HUES64 (cell line): Measurements from ENCODE around the gene AHSG. TPM values are rescaled to one million over a fixed set of nuclear protein-coding genes. Genes with fewer than 3 reads are reported as not detected.
"Not testable (repeated sequence)": the region's sequence is repeated elsewhere in the genome, so short reads cannot be mapped to it uniquely, and the experiment has no call there.

Experiments used
- H3K27ac ChIP-seq: 2 replicates; pipeline ENCODE4 v1.7.0; 2013; ENCODE audit warnings: low read depth, low read length, inconsistent platforms
- H3K27me3 ChIP-seq: 2 replicates; pipeline ENCODE4 v1.6.1; 2013; ENCODE audit warnings: mild to moderate bottlenecking, low read length; ENCODE audit not compliant: insufficient read depth
- H3K36me3 ChIP-seq: 2 replicates; pipeline ENCODE4 v1.6.1; 2013; ENCODE audit warnings: mild to moderate bottlenecking, low read length; ENCODE audit not compliant: insufficient read depth
- H3K4me1 ChIP-seq: 2 replicates; pipeline ENCODE4 v1.6.1; 2013; ENCODE audit warnings: mild to moderate bottlenecking, low read length, moderate library complexity; ENCODE audit not compliant: insufficient read depth
- H3K4me3 ChIP-seq: 2 replicates; pipeline ENCODE4 v1.5.1; 2013; ENCODE audit warnings: mild to moderate bottlenecking, low read length, moderate library complexity
- H3K9ac ChIP-seq: 2 replicates; pipeline ENCODE4 v1.6.1; 2013; ENCODE audit warnings: mild to moderate bottlenecking, low read depth, low read length
- H3K9me3 ChIP-seq: 2 replicates; pipeline ENCODE4 v1.6.1; 2013; ENCODE audit warnings: low read depth, low read length; ENCODE audit not compliant: insufficient read depth
- WGBS: fragments of 150-250, 120-280 bp; methylation state at CpG from one replicate; pipeline ENCODE4 v1.1.7; 2013; ENCODE audit warnings: missing lambda C conversion rate; 5-methylcytosine and 5-hydroxymethylcytosine counted together
- polyA plus RNA-seq, 2 experiments: library from polyadenylated mRNA; stranded (reverse); fragments of 50-300 nt; gene quantifications; one replicate each; pipeline ENCODE4 v1.2.3, GENCODE V29; 2013

AHSG gene
- polyA plus RNA-seq (2013, experiment 1 of 2): 1.00 TPM
- polyA plus RNA-seq (2013, experiment 2 of 2): 3.1 TPM

- WGBS: 91% methylated on average over 7 of the region's 7 CpGs
- Histone ChIP-seq H3K27ac (no peak within 1 kb of the TSS), H3K27me3 (peaks cover 9% of the 10 kb centered on the region), H3K9ac (no peak within 1 kb of the TSS), H3K9me3 (no peaks in the 10 kb centered on the region), H3K4me3 (no peak within 1 kb of the TSS), H3K36me3 (no peaks in the 10 kb centered on the region), H3K4me1 (peaks cover 9% of the 10 kb centered on the region)
These were observed at the start of gene AHSG for GRCh38 chr3:186612721-186613636. TSS of gene AHSG (plus strand) at chr3:186613060. CDS start at chr3:186613142, 82 bp downstream.

- H3K4me1 ChIP-seq: 0 out of 2 replicates have a peak, but pooled peaks cover 8% of the 10 kb centered on the region
- no peaks in the 10 kb centered on the region for H3K9me3 ChIP-seq
- no peak overlapping the region for H3K9ac ChIP-seq
- no peaks in the 10 kb centered on the region for H3K27me3 ChIP-seq
- 0 out of 2 replicates have a peak, but pooled peaks cover 5% of the 10 kb centered on the region for H3K36me3 ChIP-seq
- H3K27ac ChIP-seq: no peak overlapping the region
- no peak overlapping the region for H3K4me3 ChIP-seq
These were observed 48.3 kb upstream of the AHSG start for GRCh38 chr3:186564586-186564985.

GRCh38 chr3:186566772-186567071 is 46.1 kb upstream of the AHSG start:
- Histone ChIP-seq H3K4me1 (0 out of 2 replicates have a peak, but pooled peaks cover 11% of the 10 kb centered on the region), H3K9ac (peak overlapping the region; percentile 88), H3K9me3 (no peaks in the 10 kb centered on the region)

GRCh38 chr3:186567072-186567921 is 45.6 kb upstream of the AHSG start, which contains the start of gene TBCCD1:
TSS of gene TBCCD1 (minus strand) at chr3:186567339. CDS start at chr3:186564329, 3,010 bp downstream.
- peak within 1 kb of the TSS; percentile 88 for H3K9ac ChIP-seq
- under 1% methylated on average over 66 of the region's 66 CpGs for WGBS
- no peaks in the 10 kb centered on the region for H3K9me3 ChIP-seq

More at GRCh38 chr3:186566772-186567071, 46.1 kb upstream of the AHSG start:
- WGBS: 1% methylated on average over 14 of the region's 14 CpGs
- no peaks in the 10 kb centered on the region for H3K27me3 ChIP-seq
- H3K36me3 ChIP-seq: 0 out of 2 replicates have a peak, but pooled peaks cover 5% of the 10 kb centered on the region
- H3K27ac ChIP-seq: peak overlapping the region; percentile 73
- peak overlapping the region; percentile 94 for H3K4me3 ChIP-seq

GRCh38 chr3:186569361-186569760 is 43.5 kb upstream of the AHSG start:
- Histone ChIP-seq H3K9ac (peak overlapping the region; percentile 82; the same call in 1 of the 2 replicates), H3K36me3 (peaks cover 24% of the 10 kb centered on the region), H3K4me1 (0 out of 2 replicates have a peak, but pooled peaks cover 13% of the 10 kb centered on the region), H3K4me3 (peak overlapping the region; percentile 90)
- not testable (repeated sequence) for H3K27ac ChIP-seq, H3K27me3 ChIP-seq, H3K9me3 ChIP-seq
- whole genome bisulfite sequencing: 87% methylated on average over 11 of the region's 11 CpGs

More at GRCh38 chr3:186567072-186567921, 45.6 kb upstream of the AHSG start, which contains the start of gene TBCCD1:
- Histone ChIP-seq H3K4me3 (peak within 1 kb of the TSS; percentile 94), H3K4me1 (0 out of 2 replicates have a peak, but pooled peaks cover 13% of the 10 kb centered on the region), H3K36me3 (peaks cover 9% of the 10 kb centered on the region; the same call in 1 of the 2 replicates), H3K27ac (peak within 1 kb of the TSS; percentile 73), H3K27me3 (no peaks in the 10 kb centered on the region)

- H3K4me1 ChIP-seq: 0 out of 2 replicates have a peak, but pooled peaks cover 13% of the 10 kb centered on the region
- H3K27ac ChIP-seq: peak overlapping the region; percentile 68
- H3K9ac ChIP-seq: peak overlapping the region; percentile 82
- H3K36me3 ChIP-seq: peaks cover 27% of the 10 kb centered on the region
- H3K9me3 ChIP-seq: no peaks in the 10 kb centered on the region
- 11% methylated on average over 7 of the region's 7 CpGs for WGBS
- peak overlapping the region; percentile 90 for H3K4me3 ChIP-seq
- no peaks in the 10 kb centered on the region for H3K27me3 ChIP-seq
These were observed 43.1 kb upstream of the AHSG start for GRCh38 chr3:186569779-186570095.

GRCh38 chr3:186570096-186570940 is 42.5 kb upstream of the AHSG start, which contains the start of gene DNAJB11:
TSS of gene DNAJB11 (plus strand) at chr3:186570720. CDS start at chr3:186570898, 178 bp downstream.
- Histone ChIP-seq H3K36me3 (peaks cover 33% of the 10 kb centered on the region), H3K9ac (peak within 1 kb of the TSS; percentile 95), H3K9me3 (no peaks in the 10 kb centered on the region), H3K4me3 (peak within 1 kb of the TSS; percentile 90), H3K4me1 (0 out of 2 replicates have a peak, but pooled peaks cover 13% of the 10 kb centered on the region), H3K27me3 (no peaks in the 10 kb centered on the region), H3K27ac (peak within 1 kb of the TSS; percentile 76)
- WGBS: under 1% methylated on average over 59 of the region's 59 CpGs

GRCh38 chr3:186570941-186571643 is 41.8 kb upstream of the AHSG start:
- peak overlapping the region; percentile 76; the same call in 1 of the 2 replicates for H3K27ac ChIP-seq
- no peaks in the 10 kb centered on the region for H3K9me3 ChIP-seq
- H3K4me3 ChIP-seq: peak overlapping the region; percentile 90
- H3K4me1 ChIP-seq: 0 out of 2 replicates have a peak, but pooled peaks cover 13% of the 10 kb centered on the region
- H3K27me3 ChIP-seq: no peaks in the 10 kb centered on the region
- H3K36me3 ChIP-seq: peaks cover 41% of the 10 kb centered on the region
- peak overlapping the region; percentile 95 for H3K9ac ChIP-seq
- WGBS: 13% methylated on average over 21 of the region's 21 CpGs

- Histone ChIP-seq H3K4me3 (peak overlapping the region; percentile 90), H3K27ac (no peak overlapping the region), H3K9ac (peak overlapping the region; percentile 95; the same call in 1 of the 2 replicates), H3K27me3 (no peaks in the 10 kb centered on the region), H3K9me3 (no peaks in the 10 kb centered on the region), H3K4me1 (0 out of 2 replicates have a peak, but pooled peaks cover 13% of the 10 kb centered on the region), H3K36me3 (peaks cover 46% of the 10 kb centered on the region)
- 100% methylated on average over 1 of the region's 2 CpGs for WGBS
These were observed 41.2 kb upstream of the AHSG start for GRCh38 chr3:186571644-186572013.
